SIG-M5 (cell line): ENCODE measurements around the gene DLGAP4.
"Not testable (repeated sequence)": the region's sequence is repeated elsewhere in the genome, so short reads cannot be mapped to it uniquely, and the experiment has no call there.

ENCODE experiments used
- DNase-seq: peaks from one replicate; lab custom pipeline; 2025; lab: John Stamatoyannopoulos, UW

DLGAP4 gene

GRCh38 chr20:36475054-36475453, 168.9 kb downstream of the DLGAP4 start:
- not testable (repeated sequence) for DNase-seq

DNA sequence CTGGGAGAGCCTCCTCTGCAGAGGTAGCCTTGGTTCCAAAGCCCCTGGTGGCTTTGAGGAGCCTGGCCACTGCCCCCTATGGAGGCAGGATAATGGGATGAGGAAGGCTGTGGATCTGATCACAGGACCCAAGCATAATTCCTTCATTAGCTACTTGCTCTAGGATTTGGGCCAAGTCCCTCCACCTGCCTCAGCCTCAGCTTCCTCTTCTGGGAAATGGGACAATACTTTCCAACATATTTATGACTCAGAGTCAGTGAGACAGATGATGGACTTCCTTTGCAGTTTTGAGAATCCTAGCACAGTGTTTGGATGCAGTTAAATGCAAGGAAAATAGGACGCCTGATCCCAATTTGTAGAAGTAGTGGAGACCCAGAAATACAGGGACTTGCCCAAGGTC, 171.3 kb downstream of the DLGAP4 start:
- no peak for DNase-seq

- no peak for DNase-seq
These were observed 172.2 kb downstream of the DLGAP4 start for GRCh38 chr20:36478137-36478905.

- no peak for DNase-seq
These were observed 173.8 kb downstream of the DLGAP4 start for GRCh38 chr20:36479938-36480337.

- DNase-seq, result no peak
These were observed 174.4 kb downstream of the DLGAP4 start for GRCh38 chr20:36480456-36481048.

DNA sequence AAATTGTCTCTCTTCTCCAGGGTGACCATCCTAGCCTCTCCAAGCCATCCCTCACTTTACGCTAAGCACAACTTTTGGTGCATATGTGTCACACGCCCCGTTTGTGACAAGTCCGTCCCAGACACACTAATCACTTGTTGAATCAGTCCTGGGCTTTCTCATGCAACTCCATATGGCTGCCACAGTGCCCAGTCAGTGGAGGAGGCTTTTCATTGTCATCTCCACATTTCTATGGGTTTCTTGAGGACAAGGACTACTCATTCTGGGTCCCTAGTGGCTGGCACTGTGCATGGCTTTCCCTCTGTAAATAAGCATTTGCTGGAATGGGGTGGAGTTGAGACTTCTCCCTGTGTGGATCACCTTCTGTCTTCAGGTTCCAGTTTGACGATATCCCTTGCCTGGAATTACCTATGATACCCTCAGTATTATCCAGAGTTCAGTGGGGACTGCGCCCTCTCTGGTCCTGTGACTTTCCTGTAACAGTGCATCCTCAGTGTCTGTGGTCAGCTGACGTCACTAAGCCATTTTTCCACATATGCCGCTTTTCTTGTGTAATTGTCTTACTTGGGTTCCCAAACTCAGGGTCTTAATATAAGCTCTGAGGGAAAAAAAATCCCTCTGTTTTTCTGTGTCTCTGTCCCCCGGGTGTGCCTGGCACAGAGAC, 175.4 kb downstream of the DLGAP4 start:
- DNase-seq, result no peak

GRCh38 chr20:36482044-36482473, 175.9 kb downstream of the DLGAP4 start:
- no peak for DNase-seq

DNA sequence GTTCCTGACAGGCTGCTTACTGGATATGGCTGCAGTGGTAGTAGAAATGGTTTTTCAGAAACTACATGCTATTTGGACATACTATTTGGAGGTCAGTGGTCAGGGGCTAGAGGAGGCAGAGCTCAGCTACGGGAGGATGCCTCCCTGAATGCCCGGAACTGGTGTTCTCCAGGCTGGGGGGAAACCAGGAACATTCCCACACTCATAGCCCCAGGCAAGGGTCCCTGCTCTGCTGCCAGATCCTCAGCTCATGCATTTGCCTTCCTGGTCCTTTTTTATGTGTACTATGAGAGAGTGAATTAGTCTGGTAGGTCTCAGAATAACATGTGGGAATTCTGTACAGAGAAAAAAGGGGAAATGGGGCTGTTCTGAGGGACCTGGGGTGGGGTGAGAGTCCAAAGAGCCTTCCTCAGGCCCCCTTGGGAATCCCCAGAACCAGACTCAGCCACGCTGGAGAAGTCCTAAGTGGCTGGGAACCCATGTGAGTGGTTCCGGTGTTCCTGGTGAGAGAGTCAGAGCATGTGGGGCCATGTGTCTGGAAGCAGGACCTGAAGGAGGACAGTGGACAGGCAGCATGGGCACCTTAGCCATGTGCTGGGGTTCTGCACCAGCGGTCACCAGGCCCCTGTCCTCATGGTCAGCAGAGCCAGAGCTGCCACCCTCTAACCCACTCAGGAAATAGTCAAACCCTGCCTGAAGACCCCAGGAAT, 177.2 kb downstream of the DLGAP4 start:
- DNase-seq, result no peak

- no peak for DNase-seq
These were observed 178.0 kb downstream of the DLGAP4 start for GRCh38 chr20:36483919-36484808.

DNA sequence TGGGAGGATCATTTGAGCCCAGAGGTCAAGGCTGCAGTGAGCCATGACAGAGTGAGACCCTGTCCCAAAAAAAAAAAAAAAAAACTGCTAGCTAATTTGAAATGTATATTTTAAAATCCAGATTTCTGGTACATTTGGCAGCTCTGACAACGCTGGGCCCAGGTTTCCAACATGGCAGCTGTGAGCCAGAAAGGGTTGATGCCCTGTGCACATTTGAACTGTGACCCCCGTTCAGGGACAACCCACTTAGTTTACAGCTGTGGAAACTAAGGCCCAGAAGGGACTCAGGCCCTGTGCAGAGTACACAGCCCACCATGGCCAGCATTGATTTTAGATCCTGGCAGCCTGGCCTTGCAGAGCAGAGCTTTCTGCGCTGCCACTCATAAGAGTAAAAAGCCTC, 179.1 kb downstream of the DLGAP4 start:
- DNase-seq, result no peak

GRCh38 chr20:36487069-36487468, 180.9 kb downstream of the DLGAP4 start:
- DNase-seq, result no peak

- no peak for DNase-seq
These were observed 184.1 kb downstream of the DLGAP4 start for GRCh38 chr20:36490191-36490590.

- no peak for DNase-seq
These were observed 185.9 kb downstream of the DLGAP4 start for GRCh38 chr20:36491901-36492617.

GRCh38 chr20:36493051-36493800, 187.1 kb downstream of the DLGAP4 start:
- no peak for DNase-seq

GRCh38 chr20:36493801-36494114, 187.6 kb downstream of the DLGAP4 start:
- DNase-seq, result no peak

GRCh38 chr20:36496707-36497669, 190.8 kb downstream of the DLGAP4 start:
- no peak for DNase-seq

GRCh38 chr20:36497856-36498255, 191.7 kb downstream of the DLGAP4 start:
- no peak for DNase-seq

DNA sequence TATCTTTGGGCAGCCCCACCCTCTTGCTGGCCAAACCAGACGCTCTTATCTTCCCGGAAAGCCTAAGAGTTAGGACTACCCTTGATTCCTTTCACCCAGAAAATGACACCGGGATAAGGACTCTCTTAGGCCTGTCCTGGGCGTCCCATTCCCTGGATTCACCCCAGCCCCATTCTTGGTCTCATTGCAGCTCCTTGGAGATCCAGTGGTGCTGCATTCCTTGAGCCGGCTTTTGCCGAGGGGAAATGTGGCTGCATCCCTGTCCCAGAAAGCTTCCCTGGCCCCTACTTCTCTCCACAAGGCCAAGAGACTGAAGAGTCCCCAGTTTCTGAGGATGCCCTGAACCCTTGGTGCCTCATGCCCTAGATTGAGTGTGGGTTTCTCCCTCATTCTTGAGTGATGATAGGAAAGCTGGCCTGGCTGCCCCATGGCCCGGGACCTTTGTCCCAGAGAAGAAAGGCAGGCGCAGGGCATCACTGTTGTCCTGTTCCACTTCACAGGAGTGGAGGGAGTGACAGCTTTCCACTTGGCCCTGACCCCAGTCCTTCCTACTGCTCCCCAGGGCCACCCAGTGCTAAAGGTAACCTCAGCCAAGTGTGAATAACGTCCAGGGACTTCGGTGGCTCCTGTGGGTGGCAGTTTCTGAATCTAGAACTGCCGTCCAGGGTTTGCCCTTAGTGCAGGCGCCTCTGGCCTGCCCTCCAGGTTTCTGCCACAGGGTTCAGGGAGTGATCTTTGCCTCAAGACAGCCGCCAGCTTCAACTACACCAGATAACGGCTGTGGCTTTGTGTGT, 192.4 kb downstream of the DLGAP4 start:
- no peak for DNase-seq
